ENCODE data around the gene TGFA.

GRCh38 chr2:70551167-70551566 is 2.5 kb downstream of the TGFA start:
- TF ChIP-seq POLR2AphosphoS5 (IDR thresholded peaks at IDR 0.05) (no peak), EP300 (IDR thresholded peaks at IDR 0.05) (no peak)
